GM21526 (cell line): ENCODE measurements around the gene IGF2R.
"Not testable (repeated sequence)": the region's sequence is repeated elsewhere in the genome, so short reads cannot be mapped to it uniquely, and the experiment has no call there.

ENCODE experiments used
- ATAC-seq: cut with Tn5 transposase; IDR thresholded peaks from one replicate; pipeline ENCODE4 v1.9.1; 2021; ENCODE audit warnings: moderate library complexity; ENCODE audit not compliant: unreplicated experiment, low FRiP score

Gene IGF2R

GRCh38 chr6:160115421-160115820 is 146.5 kb downstream of the IGF2R start:
- ATAC-seq: no peak

- no peak for ATAC-seq
These were observed 147.5 kb downstream of the IGF2R start for GRCh38 chr6:160116411-160116810.

- ATAC-seq: no peak
These were observed 148.3 kb downstream of the IGF2R start for GRCh38 chr6:160117137-160117536.

GRCh38 chr6:160118620-160119229 is 149.8 kb downstream of the IGF2R start:
- ATAC-seq: no peak

DNA sequence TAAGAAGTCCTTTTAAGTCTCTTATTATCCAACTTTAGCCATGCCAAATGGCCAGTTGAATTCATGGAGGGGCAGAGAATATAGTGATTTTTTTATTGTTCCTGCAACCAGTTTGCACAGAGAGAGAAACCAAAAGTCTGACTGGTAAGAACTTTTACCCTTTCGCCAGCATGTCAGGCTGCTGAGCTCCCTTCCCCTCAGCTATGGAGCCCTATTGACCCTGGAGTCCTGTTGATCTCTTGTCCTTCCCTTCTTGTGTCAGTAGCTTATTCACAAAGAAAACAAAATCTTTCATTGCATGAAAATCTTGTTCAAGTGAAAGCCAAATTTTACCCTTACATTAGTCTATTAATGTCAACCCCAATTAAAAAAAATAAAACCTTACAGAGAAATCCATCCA is 151.2 kb downstream of the IGF2R start:
- no peak for ATAC-seq

DNA sequence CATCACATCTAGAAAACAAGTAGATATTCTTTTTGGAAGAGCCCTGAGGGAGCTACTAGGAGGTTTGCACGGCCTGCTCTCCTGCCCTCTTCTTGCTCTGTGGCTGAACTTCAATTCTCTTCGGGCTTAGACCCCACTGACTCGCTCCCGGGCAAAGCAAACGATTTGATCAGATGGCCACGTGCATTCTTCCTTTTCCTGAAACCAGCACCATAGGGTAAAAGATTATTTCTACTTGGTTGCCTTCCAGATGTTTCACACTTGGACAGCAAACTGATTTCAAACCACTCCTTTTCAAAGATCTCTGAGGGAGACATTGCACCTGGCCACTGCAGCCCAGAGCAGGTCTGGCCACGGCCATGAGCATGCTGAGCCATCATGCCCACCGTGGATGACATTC is 152.7 kb downstream of the IGF2R start, which contains the start of gene SLC22A1:
TSS of gene SLC22A1 (plus strand) at position 258 of the 400 bp plus-strand sequence. CDS start at position 379, 121 bp downstream.
- ATAC-seq: no peak

DNA sequence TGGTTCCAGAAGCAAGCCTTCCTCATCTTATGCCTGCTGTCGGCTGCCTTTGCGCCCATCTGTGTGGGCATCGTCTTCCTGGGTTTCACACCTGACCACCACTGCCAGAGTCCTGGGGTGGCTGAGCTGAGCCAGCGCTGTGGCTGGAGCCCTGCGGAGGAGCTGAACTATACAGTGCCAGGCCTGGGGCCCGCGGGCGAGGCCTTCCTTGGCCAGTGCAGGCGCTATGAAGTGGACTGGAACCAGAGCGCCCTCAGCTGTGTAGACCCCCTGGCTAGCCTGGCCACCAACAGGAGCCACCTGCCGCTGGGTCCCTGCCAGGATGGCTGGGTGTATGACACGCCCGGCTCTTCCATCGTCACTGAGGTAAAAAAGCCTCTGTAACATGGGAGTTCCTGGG is 153.1 kb downstream of the IGF2R start:
- ATAC-seq: no peak

DNA sequence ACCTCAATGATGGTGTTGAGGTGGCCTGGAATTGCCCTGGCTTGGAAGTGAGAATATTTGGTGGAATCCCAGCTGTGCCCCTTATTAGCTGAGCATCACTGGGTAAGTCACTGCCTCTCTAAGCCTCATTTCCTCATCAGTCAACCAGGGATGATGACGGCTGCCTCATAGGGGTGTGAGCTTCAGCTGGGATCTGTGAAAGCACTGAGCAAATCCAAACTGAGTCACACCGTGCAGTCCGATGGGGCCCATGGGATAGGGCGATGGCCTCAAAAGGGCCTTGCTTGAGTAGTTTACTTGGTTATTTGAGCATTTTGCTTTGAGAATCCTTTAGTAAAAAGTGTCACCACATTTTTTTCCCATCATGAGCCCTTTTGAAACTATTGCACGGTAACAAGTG is 153.9 kb downstream of the IGF2R start:
- ATAC-seq: no peak

- no peak for ATAC-seq
These were observed 155.1 kb downstream of the IGF2R start for GRCh38 chr6:160124007-160124406.

DNA sequence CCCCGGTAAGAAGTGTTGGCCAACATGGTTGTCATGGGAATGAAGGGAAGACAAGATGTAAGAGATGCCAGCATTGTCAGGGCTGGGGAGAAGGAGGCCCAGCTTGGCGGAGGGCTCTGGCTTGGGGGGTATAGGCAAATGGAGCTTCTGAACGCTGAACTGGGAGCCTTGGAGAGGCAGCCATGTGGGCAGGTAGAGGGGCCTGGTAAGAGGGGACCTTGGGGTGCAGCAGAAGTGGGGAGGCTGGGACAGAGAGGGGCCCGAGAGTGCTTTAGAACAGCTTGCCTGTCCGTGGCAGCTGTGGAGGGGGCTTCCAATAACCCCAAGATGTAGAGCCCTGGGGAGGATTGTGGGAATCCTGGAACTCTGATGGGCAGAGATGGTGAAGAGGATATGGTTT is 155.7 kb downstream of the IGF2R start:
- ATAC-seq: no peak

- not testable (repeated sequence) for ATAC-seq
These were observed 156.2 kb downstream of the IGF2R start for GRCh38 chr6:160125105-160125504.

DNA sequence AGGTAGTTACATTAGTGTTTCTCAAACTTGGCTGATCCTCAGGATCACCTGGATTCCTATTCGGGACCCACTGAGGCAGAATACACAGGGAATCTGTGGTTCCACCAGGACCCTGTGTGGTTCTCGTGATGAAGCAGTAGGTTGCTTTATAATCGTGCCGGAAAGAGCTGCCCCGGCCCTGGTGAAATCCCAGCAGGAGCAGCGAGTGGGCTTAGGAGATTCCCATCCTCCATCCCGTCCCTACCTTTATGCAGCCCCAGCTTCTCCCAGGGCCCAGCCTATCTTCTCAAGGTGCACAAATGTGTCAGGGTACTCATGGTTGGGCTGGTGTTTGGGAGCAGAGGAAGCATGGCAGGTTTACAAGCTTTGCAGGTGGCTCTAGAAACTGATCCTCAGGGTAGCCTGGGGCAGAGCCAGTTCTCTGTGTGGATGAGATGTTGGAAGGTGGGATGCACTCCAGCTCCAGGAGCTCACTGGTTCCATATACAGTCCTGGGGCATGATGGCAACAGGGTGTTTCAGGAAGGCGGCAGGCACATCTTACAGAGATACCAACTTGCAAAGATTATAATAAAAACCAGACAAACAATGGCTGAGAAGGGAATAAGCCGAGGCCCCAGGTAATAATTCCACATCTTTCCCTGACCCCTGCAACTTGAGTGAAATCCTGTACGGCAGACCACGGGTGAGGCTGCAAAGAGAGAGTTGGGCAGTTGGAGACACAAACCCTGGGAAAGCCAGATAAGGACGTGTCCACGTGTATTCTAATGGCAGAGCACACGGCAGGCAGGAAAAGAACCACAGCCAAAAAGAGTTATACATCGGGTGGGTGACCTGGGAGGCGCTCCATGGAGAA is 158.6 kb downstream of the IGF2R start:
- no peak for ATAC-seq

DNA sequence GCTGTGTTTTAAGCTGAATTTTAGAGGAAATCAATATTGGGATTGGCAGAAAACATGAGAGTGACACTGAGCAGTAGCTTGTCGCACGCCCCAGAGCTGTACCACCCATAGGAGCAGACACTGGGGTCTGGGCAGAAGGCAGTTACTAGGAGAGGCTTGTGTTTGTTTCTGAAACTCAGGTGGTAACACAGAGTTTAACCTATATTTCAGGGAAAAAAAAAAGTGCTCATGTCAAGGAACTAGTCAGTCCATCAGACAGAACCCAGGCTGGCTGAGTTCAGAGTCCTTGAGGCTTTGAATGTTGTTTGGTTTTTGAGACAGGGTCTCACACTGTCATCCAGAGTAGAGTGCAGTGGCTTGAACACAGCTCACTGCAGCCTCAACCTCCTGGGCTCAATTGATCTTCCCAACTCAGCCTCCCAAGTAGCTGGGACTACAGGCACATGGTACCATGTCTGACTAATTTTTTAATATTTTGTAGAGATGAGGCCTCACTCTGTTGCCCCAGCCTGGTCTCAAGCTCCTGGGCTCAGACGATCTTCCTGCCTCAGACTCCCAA is 159.3 kb downstream of the IGF2R start:
- ATAC-seq: no peak

DNA sequence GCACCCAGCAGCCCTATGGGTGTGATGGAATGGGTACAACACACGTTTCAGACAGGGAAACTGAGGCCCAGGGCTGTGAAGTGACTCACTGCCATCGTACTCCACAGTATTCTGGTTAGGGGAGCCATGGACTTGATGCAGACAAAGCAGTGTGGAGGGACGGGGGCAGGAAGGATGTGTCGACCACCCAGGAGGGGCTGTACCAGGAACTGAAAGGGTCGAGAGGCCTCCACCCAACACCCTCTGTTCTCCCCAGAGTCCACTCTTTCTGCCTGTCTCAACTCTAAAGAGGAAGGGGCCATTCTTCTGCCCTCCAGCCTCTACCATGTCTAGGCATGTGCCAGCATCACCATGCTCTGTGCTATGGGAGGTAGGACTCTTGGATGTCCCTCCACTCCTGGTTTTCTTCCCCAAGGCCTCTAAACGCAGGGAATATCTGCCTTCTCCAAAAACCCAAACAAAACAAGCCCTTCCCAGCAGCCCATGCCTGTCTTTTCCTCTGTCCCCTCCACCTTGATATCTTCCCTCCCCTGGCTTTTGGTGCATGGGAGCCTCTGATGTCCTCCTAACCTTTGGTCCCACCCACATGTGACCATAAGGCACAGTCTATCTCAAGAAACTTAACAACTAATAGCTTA is 160.1 kb downstream of the IGF2R start:
- ATAC-seq: no peak

DNA sequence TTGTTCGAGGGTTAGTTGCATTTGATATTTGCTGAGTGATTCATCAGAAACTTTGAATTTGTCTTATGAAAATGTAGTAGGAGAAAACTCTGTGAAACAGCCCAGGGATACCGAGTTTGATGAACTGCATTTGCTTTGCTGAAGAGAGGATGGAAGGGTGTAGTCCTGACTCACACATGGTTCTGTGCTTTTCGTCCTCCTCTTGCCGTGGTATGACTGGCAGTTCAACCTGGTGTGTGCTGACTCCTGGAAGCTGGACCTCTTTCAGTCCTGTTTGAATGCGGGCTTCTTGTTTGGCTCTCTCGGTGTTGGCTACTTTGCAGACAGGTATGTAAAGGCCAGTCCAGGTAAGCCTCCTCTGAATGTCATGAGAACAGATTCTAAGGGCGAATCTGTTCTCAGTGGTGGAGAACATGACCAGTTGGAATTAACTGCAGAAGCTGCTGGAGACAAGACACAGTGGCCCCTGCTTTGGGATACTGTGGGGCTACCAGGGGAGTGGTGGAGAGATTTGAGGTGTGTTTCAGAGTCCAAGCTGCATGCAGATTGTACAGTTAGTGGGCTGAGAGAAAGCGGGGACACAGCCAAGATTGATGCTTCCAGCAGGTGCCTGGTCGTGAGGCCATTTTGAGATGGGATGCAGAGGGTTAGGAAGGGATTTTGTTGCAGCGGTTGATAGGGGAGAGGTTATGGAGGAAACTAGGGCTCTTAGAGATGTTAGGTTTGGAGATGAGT is 161.2 kb downstream of the IGF2R start:
- ATAC-seq: no peak

GRCh38 chr6:160130729-160131484 is 162.0 kb downstream of the IGF2R start:
- ATAC-seq: no peak

GRCh38 chr6:160131636-160132296 is 162.9 kb downstream of the IGF2R start:
- ATAC-seq: no peak

DNA sequence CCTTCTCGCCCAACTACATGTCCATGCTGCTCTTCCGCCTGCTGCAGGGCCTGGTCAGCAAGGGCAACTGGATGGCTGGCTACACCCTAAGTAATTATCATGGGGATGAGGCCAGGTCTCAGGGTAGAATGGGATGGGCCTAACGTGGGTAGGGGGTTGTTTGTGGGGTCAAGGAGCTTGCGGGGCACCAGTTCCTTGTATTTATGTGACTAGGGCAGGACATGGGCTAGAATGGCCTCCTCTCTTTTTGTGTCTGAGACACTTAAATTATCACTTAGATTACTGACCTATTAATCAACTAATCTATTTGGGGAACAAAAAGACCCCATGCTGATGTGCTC is 163.4 kb downstream of the IGF2R start:
- no peak for ATAC-seq

GRCh38 chr6:160132776-160133338 is 164.0 kb downstream of the IGF2R start:
- no peak for ATAC-seq
